Measurements from ENCODE around the gene ADAMTSL1.

- TF ChIP-seq CTCF (IDR thresholded peaks at IDR 0.05) (no peak), USF1 (CRISPR knock-in tag; IDR thresholded peaks at IDR 0.05) (no peak), USF2 (CRISPR knock-in tag; IDR thresholded peaks at IDR 0.05) (no peak), ARID4B (CRISPR knock-in tag; IDR thresholded peaks at IDR 0.05; ENCODE audit: borderline replicate concordance) (no peak), MAX (CRISPR knock-in tag; IDR thresholded peaks at IDR 0.05) (no peak), ZBTB21 (CRISPR knock-in tag; IDR thresholded peaks at IDR 0.05; ENCODE audit: borderline replicate concordance) (no peak)
Measured at GRCh38 chr9:18896531-18897179, 422.7 kb downstream of the ADAMTSL1 start.
